DOHH2 (cell line): ENCODE measurements around the gene ZNF385B.

Experiments
- H3F3A ChIP-seq: fragments of 200-600 bp; sonication (generic), shearing (Covaris generic); 2 replicates; pipeline ENCODE4 v1.6.0; 2016; ENCODE audit warnings: antibody characterized with exemption, mild to moderate bottlenecking; ENCODE audit not compliant: control insufficient read depth, insufficient read depth
- H3K27ac ChIP-seq: fragments of 200-600 bp; sonication (generic); 2 replicates; pipeline ENCODE4 v1.5.1; 2014; ENCODE audit warnings: low read depth, mild to moderate bottlenecking, low read length, moderate library complexity
- H3K27me3 ChIP-seq: fragments of 200-600 bp; sonication (generic); 2 replicates; pipeline ENCODE4 v1.6.1; 2014; ENCODE audit warnings: mild to moderate bottlenecking, low read length, mixed read lengths; ENCODE audit not compliant: control insufficient read depth
- H3K36me3 ChIP-seq: fragments of 200-600 bp; sonication (generic); 2 replicates; pipeline ENCODE4 v1.6.1; 2014; ENCODE audit warnings: mild to moderate bottlenecking, low read length, moderate library complexity, mixed read lengths; ENCODE audit not compliant: control insufficient read depth
- H3K4me1 ChIP-seq: fragments of 200-600 bp; sonication (generic); 2 replicates; pipeline ENCODE4 v1.6.1; 2014; ENCODE audit warnings: mild to moderate bottlenecking, low read length, mixed read lengths; ENCODE audit not compliant: control insufficient read depth
- H3K4me2 ChIP-seq: fragments of 200-600 bp; sonication (generic); 2 replicates; pipeline ENCODE4 v1.6.0; 2014; ENCODE audit warnings: mild to moderate bottlenecking, low read length, moderate library complexity
- H3K4me3 ChIP-seq: fragments of 200-600 bp; sonication (generic); 2 replicates; pipeline ENCODE4 v1.5.1; 2014; ENCODE audit warnings: mild to moderate bottlenecking, low read length, mixed read lengths
- H3K79me2 ChIP-seq: fragments of 200-600 bp; sonication (generic); 2 replicates; pipeline ENCODE4 v1.6.1; 2014; ENCODE audit warnings: mild to moderate bottlenecking, low read length, mixed read lengths; ENCODE audit not compliant: control insufficient read depth
- H3K9me2 ChIP-seq: fragments of 200-600 bp; sonication (generic); replicated peaks from 2 replicates; pipeline ENCODE4 v1.6.1; 2014; ENCODE audit warnings: mild to moderate bottlenecking, low read length, mixed read lengths; ENCODE audit not compliant: control insufficient read depth
- H3K9me3 ChIP-seq: fragments of 200-600 bp; sonication (generic); 2 replicates; pipeline ENCODE4 v1.6.1; 2014; ENCODE audit warnings: antibody characterized with exemption, low read length, mixed read lengths; ENCODE audit not compliant: control insufficient read depth, insufficient read depth
- H4K20me1 ChIP-seq: fragments of 200-600 bp; sonication (generic); 2 replicates; pipeline ENCODE4 v1.6.0; 2014; ENCODE audit warnings: low read depth, mild to moderate bottlenecking, antibody characterized with exemption, low read length, moderate library complexity; ENCODE audit not compliant: control insufficient read depth, insufficient read depth
- EZH2phosphoT487 ChIP-seq: fragments of 200-600 bp; sonication (generic); IDR thresholded peaks from 2 replicates; pipeline ENCODE4 v1.6.1; 2017; ENCODE audit warnings: borderline replicate concordance, mild to moderate bottlenecking, antibody characterized with exemption, low read length, moderate library complexity, mixed read lengths
- TF ChIP-seq, protein P1 (sequence below): fragments of 200-600 bp; sonication (generic); IDR thresholded peaks from one replicate; pipeline ENCODE4 v1.5.1; 2014; ENCODE audit warnings: antibody characterized with exemption, mild to moderate bottlenecking, low read depth, low read length; ENCODE audit not compliant: poor library complexity, severe bottlenecking

Gene ZNF385B

DNA sequence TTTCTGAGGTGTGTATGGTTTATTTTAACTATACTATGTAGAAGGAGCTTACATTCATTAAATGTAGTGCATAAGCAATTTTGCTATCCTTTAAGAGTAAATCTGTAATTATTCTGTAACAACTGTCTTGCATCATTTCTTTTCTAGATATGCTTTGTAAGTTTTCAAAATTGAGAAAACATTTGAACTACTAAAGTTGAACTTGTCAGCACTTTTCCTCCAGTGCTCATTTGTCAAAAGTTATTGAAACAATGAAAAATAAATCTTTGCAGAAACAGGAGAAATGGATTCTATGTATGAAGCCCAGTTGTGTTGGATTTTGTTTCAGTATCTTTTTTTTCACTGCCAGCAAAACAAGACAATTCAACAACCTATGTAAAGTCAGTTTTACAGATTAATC is 14.5 kb upstream of the ZNF385B start:
- Histone ChIP-seq H3F3A (peaks cover 13% of the 10 kb centered on the region), H3K36me3 (peaks cover 5% of the 10 kb centered on the region), H3K4me2 (peak overlapping the region; percentile 51), H3K4me1 (peaks cover 97% of the 10 kb centered on the region), H3K27ac (peak overlapping the region; percentile 81), H3K9me3 (no peaks in the 10 kb centered on the region), H3K4me3 (peak overlapping the region; percentile 33), H4K20me1 (no peaks in the 10 kb centered on the region), H3K27me3 (no peaks in the 10 kb centered on the region), H3K79me2 (no peaks in the 10 kb centered on the region), H3K9me2 (no peaks in the 10 kb centered on the region)
- TF ChIP-seq, protein P1, sequence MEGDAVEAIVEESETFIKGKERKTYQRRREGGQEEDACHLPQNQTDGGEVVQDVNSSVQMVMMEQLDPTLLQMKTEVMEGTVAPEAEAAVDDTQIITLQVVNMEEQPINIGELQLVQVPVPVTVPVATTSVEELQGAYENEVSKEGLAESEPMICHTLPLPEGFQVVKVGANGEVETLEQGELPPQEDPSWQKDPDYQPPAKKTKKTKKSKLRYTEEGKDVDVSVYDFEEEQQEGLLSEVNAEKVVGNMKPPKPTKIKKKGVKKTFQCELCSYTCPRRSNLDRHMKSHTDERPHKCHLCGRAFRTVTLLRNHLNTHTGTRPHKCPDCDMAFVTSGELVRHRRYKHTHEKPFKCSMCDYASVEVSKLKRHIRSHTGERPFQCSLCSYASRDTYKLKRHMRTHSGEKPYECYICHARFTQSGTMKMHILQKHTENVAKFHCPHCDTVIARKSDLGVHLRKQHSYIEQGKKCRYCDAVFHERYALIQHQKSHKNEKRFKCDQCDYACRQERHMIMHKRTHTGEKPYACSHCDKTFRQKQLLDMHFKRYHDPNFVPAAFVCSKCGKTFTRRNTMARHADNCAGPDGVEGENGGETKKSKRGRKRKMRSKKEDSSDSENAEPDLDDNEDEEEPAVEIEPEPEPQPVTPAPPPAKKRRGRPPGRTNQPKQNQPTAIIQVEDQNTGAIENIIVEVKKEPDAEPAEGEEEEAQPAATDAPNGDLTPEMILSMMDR, result no peak
- TF ChIP-seq EZH2phosphoT487, result no peak

DNA sequence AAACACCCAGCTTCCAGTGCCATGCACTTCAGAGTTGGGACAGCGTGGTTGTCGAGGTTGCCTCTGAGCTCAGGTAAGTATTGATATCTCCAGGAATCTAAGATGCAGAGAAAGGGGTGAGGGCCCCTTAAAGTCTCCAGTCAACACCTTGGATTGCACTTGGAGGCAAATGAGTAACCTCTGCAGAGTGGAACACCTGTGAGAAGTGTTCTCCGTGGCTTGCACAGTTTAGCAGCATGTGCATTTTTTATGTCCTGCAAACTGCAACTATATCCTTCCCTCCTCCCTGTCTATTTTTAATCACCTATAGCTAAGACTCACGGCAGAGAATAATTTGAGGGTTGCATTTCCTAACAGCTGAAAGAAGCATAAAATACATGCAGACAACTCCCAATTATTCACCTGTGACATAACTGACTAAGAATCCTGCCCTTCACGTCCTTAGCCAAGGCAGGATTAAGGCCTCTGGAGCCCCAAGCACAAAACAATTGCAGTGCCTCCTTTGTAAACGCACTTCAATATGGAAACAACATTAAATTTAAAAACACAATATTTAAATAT is 1.6 kb upstream of the ZNF385B start:
- H4K20me1 ChIP-seq, result no peaks in the 10 kb centered on the region
- peaks cover 80% of the 10 kb centered on the region for H3K4me1 ChIP-seq
- H3F3A ChIP-seq, result peaks cover 3% of the 10 kb centered on the region; the same call in 1 of the 2 replicates
- peaks cover 8% of the 10 kb centered on the region for H3K27me3 ChIP-seq
- TF ChIP-seq, protein P1, result no peak
- TF ChIP-seq EZH2phosphoT487, result no peak
- no peaks in the 10 kb centered on the region for H3K9me2 ChIP-seq
- H3K9me3 ChIP-seq, result no peaks in the 10 kb centered on the region
- H3K4me2 ChIP-seq, result peak overlapping the region; percentile 77
- peak overlapping the region; percentile 54 for H3K27ac ChIP-seq
- peaks cover 36% of the 10 kb centered on the region for H3K79me2 ChIP-seq
- H3K4me3 ChIP-seq, result peak overlapping the region; percentile 81
- peaks cover 8% of the 10 kb centered on the region; the same call in 1 of the 2 replicates for H3K36me3 ChIP-seq

DNA sequence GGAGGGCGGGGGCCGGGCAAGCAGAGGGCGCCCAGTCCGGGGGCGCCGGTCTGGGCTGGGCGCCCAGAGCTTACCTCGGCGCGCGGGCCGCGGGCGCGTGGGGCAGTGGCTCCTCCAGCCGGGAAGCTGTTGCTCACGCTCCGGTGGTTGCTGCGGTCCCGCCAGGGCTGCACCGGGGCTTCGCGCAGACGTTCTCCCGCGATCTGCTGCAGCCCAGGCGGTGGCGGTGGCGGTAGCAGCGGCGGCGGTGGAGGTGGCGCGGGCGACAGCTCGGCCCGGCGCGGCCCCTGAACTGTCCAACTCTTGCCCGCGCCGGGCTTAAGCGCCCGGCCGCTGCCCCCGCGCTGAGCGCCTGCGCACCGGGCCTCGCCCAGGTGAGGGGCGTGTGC is 391 bp downstream of the ZNF385B start:
- Histone ChIP-seq H3K27me3 (peaks cover 8% of the 10 kb centered on the region), H3K27ac (peak overlapping the region; percentile 45; the same call in 1 of the 2 replicates), H3K4me3 (peak overlapping the region; percentile 81), H3K36me3 (peaks cover 11% of the 10 kb centered on the region; the same call in 1 of the 2 replicates), H3K4me2 (peak overlapping the region; percentile 77), H3K4me1 (peaks cover 81% of the 10 kb centered on the region), H3K9me3 (no peaks in the 10 kb centered on the region), H3K9me2 (no peaks in the 10 kb centered on the region), H4K20me1 (no peaks in the 10 kb centered on the region), H3F3A (peaks cover 3% of the 10 kb centered on the region; the same call in 1 of the 2 replicates), H3K79me2 (peaks cover 56% of the 10 kb centered on the region)
- TF ChIP-seq, protein P1, result no peak
- TF ChIP-seq EZH2phosphoT487, result no peak
